ENCODE results near the gene GAS2. TPM values are rescaled to one million over a fixed set of nuclear protein-coding genes. Genes with fewer than 3 reads are reported as not detected.

Gene GAS2
- total and polyA plus RNA-seq, 9 of the 15 experiments (the other 6 are each of a cell fraction or from before 2014, with no cell fraction given) = 0.77 to 1.9 (median 1.1) TPM

- TF ChIP-seq PATZ1 (CRISPR knock-in tag; IDR thresholded peaks at IDR 0.05; ENCODE audit: borderline replicate concordance) = no peak
- TF ChIP-seq ZNF76 (CRISPR knock-in tag; IDR thresholded peaks at IDR 0.05; ENCODE audit: borderline replicate concordance) = no peak
- TF ChIP-seq HSF4 (CRISPR knock-in tag; IDR thresholded peaks at IDR 0.05; ENCODE audit: borderline replicate concordance) = no peak
- TF ChIP-seq EWSR1 (IDR thresholded peaks at IDR 0.05; ENCODE audit: borderline replicate concordance, low read depth, partially characterized antibody) = no peak
- no peak for TF ChIP-seq FUS (optimal IDR thresholded peaks at IDR 0.05; ENCODE audit: low read depth, low read length)
- peak; percentile 49 to 61 for TF ChIP-seq NRF1 (conservative IDR thresholded peaks at IDR 0.05 in 1 of 2, IDR thresholded peaks at IDR 0.05 in 1 of 2)
- no peak for TF ChIP-seq TSHZ1 (CRISPR knock-in tag; IDR thresholded peaks at IDR 0.05)
- peak; percentile 24 to 48; a peak in 1 of 4 replicates for TF ChIP-seq SIN3A (IDR thresholded peaks at IDR 0.05; ENCODE audit: borderline replicate concordance in 2 of 2, control insufficient read depth in 1 of 2, low read depth in 2 of 2, low read length in 2 of 2)
- no peak for TF ChIP-seq CEBPB (tag; IDR thresholded peaks at IDR 0.05)
- no peak for TF ChIP-seq NCOA4 (IDR thresholded peaks at IDR 0.05; ENCODE audit: partially characterized antibody)
- TF ChIP-seq CHCHD3 (CRISPR knock-in tag; IDR thresholded peaks at IDR 0.05) = no peak
These were observed 40.7 kb upstream of the GAS2 start, which contains the start of gene FANCF (continued) for GRCh38 chr11:22625448-22626287.

All from K562 (cell line).